T47D (cell line): Measurements from ENCODE around the gene GPR62.
"Not testable (repeated sequence)": the region's sequence is repeated elsewhere in the genome, so short reads cannot be mapped to it uniquely, and the experiment has no call there.

Experiments
- DNase-seq, 2 experiments: peaks; one replicate each; pipeline versions ENCODE4 v3.0.0 to v3.0.0-alpha.2; 2011 to 2012; ENCODE audit warnings: low read depth in 1 of 2, low spot score in 1 of 2
- JUND ChIP-seq: IDR thresholded peaks from 2 replicates; pipeline ENCODE4 v1.6.1; 2012; ENCODE audit warnings: low read depth
- in situ Hi-C: cut with HindIII; loops from 2 replicates; pipeline ENCODE4 v1.10.0; 2016; ENCODE audit warnings: low sequenced_read_pairs, low pct_unique_long_range_greater_than_20kb

Gene GPR62, protein sequence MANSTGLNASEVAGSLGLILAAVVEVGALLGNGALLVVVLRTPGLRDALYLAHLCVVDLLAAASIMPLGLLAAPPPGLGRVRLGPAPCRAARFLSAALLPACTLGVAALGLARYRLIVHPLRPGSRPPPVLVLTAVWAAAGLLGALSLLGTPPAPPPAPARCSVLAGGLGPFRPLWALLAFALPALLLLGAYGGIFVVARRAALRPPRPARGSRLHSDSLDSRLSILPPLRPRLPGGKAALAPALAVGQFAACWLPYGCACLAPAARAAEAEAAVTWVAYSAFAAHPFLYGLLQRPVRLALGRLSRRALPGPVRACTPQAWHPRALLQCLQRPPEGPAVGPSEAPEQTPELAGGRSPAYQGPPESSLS

GRCh38 chr3:51955175-51955892 lies at the start of gene GPR62:
TSS of gene GPR62 (plus strand) at chr3:51955381. CDS start at chr3:51955653, 272 bp downstream.
- no peak for TF ChIP-seq JUND
- in situ Hi-C loops, result no loop called here
- DNase-seq, result no peak

GRCh38 chr3:51908026-51908425 lies 47.2 kb upstream of the GPR62 start:
- in situ Hi-C loops, result no loop called here
- DNase-seq, result no peak
- no peak for TF ChIP-seq JUND

GRCh38 chr3:51916418-51916817 lies 38.8 kb upstream of the GPR62 start:
- TF ChIP-seq JUND, result no peak
- DNase-seq, result no peak
- in situ Hi-C loops, result no loop called here

DNA sequence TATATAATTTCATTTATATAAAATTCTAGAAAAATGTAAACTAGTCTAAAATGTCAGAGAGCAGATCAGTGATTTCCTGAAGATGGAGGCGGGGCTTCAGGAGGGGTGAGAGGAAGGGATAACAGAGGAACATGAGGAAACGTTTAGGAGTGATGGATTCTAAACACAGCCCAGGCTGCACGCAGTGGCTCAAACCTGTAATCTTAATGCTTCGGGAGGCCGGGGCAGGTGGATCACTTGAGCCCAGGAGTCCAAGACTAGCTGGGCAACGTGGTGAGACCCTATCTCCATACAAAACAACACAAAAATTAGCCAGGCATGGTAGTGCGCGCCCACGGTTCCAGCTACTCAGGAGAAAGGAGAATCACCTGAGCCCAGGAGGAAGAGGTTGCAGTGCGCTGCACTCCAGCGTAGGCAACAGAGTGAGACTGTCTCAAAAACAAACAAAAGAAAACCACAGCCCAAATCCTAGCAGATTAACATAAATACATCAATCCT lies 34.1 kb upstream of the GPR62 start:
- no peak for TF ChIP-seq JUND

GRCh38 chr3:51927061-51927977 lies 27.9 kb upstream of the GPR62 start:
- no peak for DNase-seq
- in situ Hi-C loops, result no loop called here
- no peak for TF ChIP-seq JUND

More for the DNA sequence above, 34.1 kb upstream of the GPR62 start:
- in situ Hi-C loops, result no loop called here
- DNase-seq, result no peak

GRCh38 chr3:51928438-51928837 lies 26.7 kb upstream of the GPR62 start:
- in situ Hi-C loops, result no loop called here
- DNase-seq, result no peak
- no peak for TF ChIP-seq JUND

DNA sequence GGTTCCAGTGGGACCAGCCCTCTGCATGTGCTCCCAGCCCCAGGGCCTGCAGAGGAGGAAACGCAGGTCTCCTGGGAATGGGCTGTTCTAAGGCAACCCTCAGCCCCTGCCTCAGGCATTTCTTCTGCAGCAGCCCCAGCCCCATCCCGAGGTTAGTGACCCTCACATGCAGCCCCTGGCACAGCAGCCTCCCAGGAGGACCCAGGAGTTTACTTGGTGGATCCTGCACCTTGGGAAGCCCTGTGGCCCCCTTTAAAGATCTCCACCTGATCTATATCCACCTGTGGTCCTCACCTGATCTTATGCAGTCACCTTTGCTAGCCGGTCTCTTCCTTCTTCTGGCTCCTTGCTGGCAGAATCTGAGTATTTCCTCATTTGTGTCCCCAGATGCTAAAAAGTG lies 26.2 kb upstream of the GPR62 start:
- DNase-seq, in situ Hi-C loops: not testable (repeated sequence)

DNA sequence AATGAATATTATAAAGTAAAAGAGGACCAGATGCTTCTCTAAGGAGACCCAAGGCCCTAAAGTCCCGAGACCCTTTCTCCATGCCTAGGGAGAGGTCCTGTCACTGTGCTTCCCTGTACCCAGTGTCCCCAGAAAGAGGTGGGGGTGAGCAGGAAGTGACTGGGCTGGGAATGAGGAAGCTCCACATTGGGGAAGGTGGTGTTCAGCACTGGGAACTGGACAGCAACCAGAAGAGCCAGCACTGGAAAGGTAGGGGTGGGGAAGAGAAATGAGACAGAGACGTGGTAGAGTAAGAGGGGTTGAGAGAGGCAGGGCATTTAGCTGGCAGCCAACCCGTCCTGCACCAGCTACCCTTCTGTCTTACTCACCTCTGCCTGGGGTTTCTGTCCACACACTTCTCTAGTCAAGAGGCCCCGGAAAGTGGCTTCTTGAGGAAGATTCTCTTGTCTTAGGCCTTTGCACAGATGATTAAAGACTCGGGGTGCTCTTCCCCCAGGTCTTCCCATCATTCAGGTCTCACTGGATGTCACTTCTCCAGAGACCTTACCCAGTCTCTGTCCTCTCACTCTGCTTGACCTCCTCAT lies 25.7 kb upstream of the GPR62 start:
- peak; percentile 47 to 55 for DNase-seq
- TF ChIP-seq JUND, result no peak
- in situ Hi-C loops, result no loop called here

DNA sequence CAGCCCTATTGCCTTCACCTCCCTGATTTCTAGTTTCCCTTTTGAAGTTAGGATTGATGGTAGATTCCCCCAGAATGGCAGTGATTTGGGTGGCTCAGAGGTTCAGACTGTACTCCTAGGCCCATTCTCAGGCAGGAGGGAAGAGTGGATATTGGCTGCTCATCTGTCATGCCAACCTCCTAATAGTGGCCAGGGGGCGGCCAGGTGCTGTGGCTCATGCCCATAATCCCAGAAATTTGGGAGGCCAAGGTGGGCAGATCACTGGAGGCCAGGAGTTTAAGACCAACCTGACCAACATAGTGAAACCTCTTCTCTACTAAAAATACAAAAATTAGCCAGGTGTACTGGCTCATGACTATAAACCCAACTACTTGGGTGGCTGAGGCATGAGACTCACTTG lies 24.7 kb upstream of the GPR62 start:
- DNase-seq, result no peak
- TF ChIP-seq JUND, result no peak
- in situ Hi-C loops, result no loop called here

GRCh38 chr3:51931756-51932155 lies 23.4 kb upstream of the GPR62 start:
- no peak for TF ChIP-seq JUND
- in situ Hi-C loops, result no loop called here
- DNase-seq, result no peak

- in situ Hi-C loops, result no loop called here
- no peak for TF ChIP-seq JUND
- no peak for DNase-seq
Observed at GRCh38 chr3:51932471-51933370, 22.5 kb upstream of the GPR62 start.
